ENCODE data around the gene NPHP4.

Gene NPHP4

GRCh38 chr1:5830771-5831599 is 161.2 kb downstream of the NPHP4 start:
- no peak overlapping the region for H3K4me2 ChIP-seq (ENCODE audit: low read length)
- no peaks in the 10 kb centered on the region for H3K79me2 ChIP-seq
- H3K27me3 ChIP-seq (ENCODE audit: control insufficient read depth, insufficient read depth, low read length): no peaks in the 10 kb centered on the region
- H3K9me3 ChIP-seq (ENCODE audit: control insufficient read depth, low read length): no peaks in the 10 kb centered on the region
- H3K9ac ChIP-seq: no peak overlapping the region
- no peaks in the 10 kb centered on the region for H3K4me1 ChIP-seq
- no peak overlapping the region for H3K27ac ChIP-seq
- H3K36me3 ChIP-seq (ENCODE audit: control insufficient read depth, insufficient read depth, low read length): no peaks in the 10 kb centered on the region
- TF ChIP-seq CTCF (IDR thresholded peaks at IDR 0.05): no peak
- no peak overlapping the region for H2AFZ ChIP-seq
- no peak overlapping the region for H3K4me3 ChIP-seq (ENCODE audit: low read depth, low read length)

GRCh38 chr1:5829414-5829813 is 162.8 kb downstream of the NPHP4 start:
- H3K27ac ChIP-seq: no peak overlapping the region

GRCh38 chr1:5828308-5828935 is 163.8 kb downstream of the NPHP4 start:
- no peaks in the 10 kb centered on the region for H3K27me3 ChIP-seq (ENCODE audit: control insufficient read depth, insufficient read depth, low read length)
- H2AFZ ChIP-seq: no peak overlapping the region
- no peaks in the 10 kb centered on the region for H3K9me3 ChIP-seq (ENCODE audit: control insufficient read depth, low read length)
- H3K4me2 ChIP-seq (ENCODE audit: low read length): no peak overlapping the region
- H3K9ac ChIP-seq: no peak overlapping the region
- no peak overlapping the region for H3K4me3 ChIP-seq (ENCODE audit: low read depth, low read length)
- H3K36me3 ChIP-seq (ENCODE audit: control insufficient read depth, insufficient read depth, low read length): no peaks in the 10 kb centered on the region
- no peak overlapping the region for H3K27ac ChIP-seq
- no peak for TF ChIP-seq CTCF (IDR thresholded peaks at IDR 0.05)
- H3K79me2 ChIP-seq: no peaks in the 10 kb centered on the region
- no peaks in the 10 kb centered on the region for H3K4me1 ChIP-seq

More at GRCh38 chr1:5829414-5829813, 162.8 kb downstream of the NPHP4 start:
- Histone ChIP-seq H3K9me3 (ENCODE audit: control insufficient read depth, low read length) (no peaks in the 10 kb centered on the region), H3K36me3 (ENCODE audit: control insufficient read depth, insufficient read depth, low read length) (no peaks in the 10 kb centered on the region), H3K79me2 (no peaks in the 10 kb centered on the region), H3K9ac (no peak overlapping the region), H2AFZ (no peak overlapping the region), H3K4me1 (no peaks in the 10 kb centered on the region), H3K4me3 (ENCODE audit: low read depth, low read length) (no peak overlapping the region), H3K27me3 (ENCODE audit: control insufficient read depth, insufficient read depth, low read length) (no peaks in the 10 kb centered on the region), H3K4me2 (ENCODE audit: low read length) (no peak overlapping the region)
- TF ChIP-seq CTCF (IDR thresholded peaks at IDR 0.05): no peak

GRCh38 chr1:5827516-5827915 is 164.7 kb downstream of the NPHP4 start:
- Histone ChIP-seq H3K27ac (no peak overlapping the region), H3K36me3 (ENCODE audit: control insufficient read depth, insufficient read depth, low read length) (no peaks in the 10 kb centered on the region), H3K9me3 (ENCODE audit: control insufficient read depth, low read length) (no peaks in the 10 kb centered on the region), H3K4me2 (ENCODE audit: low read length) (no peak overlapping the region), H3K79me2 (no peaks in the 10 kb centered on the region), H3K4me1 (no peaks in the 10 kb centered on the region), H3K27me3 (ENCODE audit: control insufficient read depth, insufficient read depth, low read length) (no peaks in the 10 kb centered on the region), H3K9ac (no peak overlapping the region), H2AFZ (no peak overlapping the region), H3K4me3 (ENCODE audit: low read depth, low read length) (no peak overlapping the region)
- no peak for TF ChIP-seq CTCF (IDR thresholded peaks at IDR 0.05)
